CD4-positive, alpha-beta T cell treated with Interleukin-1 beta for 1 hour (primary cell): ENCODE measurements around the gene UBE2E2.

Source experiments
- DNase-seq, 2 donors: peaks; one replicate each; pipeline ENCODE4 v3.0.0-alpha.2; 2020 to 2022

UBE2E2 gene

DNA sequence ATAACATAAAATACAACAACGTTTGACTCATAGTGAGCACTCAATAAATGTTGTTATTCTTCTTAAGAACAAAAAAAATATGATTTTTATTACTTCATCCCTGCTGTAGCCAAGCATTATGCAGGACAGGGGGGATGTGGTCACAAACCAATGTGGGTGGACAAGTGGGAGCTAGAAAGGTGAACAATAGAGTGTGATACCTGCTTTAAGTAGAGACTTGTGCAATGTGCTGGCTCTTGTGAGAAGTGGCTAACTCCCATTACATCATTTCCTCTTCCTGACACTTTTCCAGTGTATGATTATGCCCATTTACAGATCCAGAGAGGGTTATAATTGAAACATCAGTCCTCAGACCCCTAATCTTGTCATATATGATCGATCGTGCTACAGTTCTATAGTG lies 193.6 kb downstream of the UBE2E2 start:
- DNase-seq: no peak

DNA sequence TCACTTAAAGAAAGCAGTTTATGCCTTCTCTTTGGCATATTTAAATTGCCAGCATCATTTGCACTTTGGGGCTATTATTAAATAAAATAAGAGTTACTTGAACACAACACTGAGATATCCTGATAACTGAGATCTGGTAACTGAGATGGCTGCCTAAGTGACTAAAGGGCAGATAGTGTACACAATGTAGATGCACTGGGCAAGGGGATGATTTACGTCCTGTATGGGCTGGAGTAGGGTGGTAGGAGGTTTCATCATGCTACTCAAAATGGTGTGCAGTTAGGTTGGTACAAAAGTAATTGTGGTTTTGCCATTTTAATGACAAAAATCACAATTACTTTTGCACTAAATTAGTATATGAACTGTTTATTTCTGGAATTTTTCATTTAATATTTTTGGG lies 196.1 kb downstream of the UBE2E2 start:
- no peak for DNase-seq

GRCh38 chr3:23402728-23403492 lies 199.8 kb downstream of the UBE2E2 start:
- no peak for DNase-seq

- DNase-seq: no peak
Observed at GRCh38 chr3:23404246-23404645, 201.1 kb downstream of the UBE2E2 start.

DNA sequence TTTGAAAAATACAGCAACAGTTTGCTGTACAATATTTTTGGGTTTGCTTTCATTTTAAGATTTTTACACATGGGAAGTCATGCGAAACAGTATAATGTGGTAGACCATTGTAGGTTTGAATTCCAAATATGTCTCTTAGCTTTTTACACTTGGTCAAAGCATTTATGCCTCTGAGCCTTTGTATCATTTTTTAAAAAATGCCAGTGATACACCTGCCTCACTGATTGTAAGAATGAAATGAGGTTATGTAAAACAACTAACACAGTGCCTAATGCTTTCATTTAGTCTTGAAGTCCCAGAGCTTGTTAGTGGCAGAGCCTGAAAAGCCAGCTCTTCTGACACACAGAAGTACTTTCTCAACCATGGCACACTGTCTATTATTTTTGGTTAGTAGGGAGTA lies 202.0 kb downstream of the UBE2E2 start:
- DNase-seq: no peak

GRCh38 chr3:23406601-23407000 lies 203.5 kb downstream of the UBE2E2 start:
- no peak for DNase-seq

DNA sequence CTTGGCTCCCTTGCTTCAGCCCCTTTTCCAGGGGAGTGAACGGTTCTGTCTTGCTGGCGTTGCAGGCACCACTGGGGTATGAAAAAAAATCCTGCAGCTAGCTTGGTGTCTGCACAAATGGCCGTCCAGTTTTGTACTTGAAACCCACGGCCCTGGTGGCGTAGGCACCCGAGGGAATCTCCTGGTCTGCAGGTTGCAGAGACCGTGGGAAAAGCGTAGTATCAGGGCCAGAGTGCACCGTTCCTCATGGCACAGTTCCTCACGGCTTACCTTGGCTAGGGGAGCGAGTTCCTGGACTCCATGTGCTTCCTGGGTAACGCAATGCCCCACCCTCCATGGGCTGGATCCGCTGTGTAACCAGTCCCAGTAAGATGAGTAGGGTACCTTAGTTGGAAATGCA lies 214.9 kb downstream of the UBE2E2 start:
- DNase-seq: no peak

- DNase-seq: no peak
Observed at GRCh38 chr3:23421811-23422516, 218.8 kb downstream of the UBE2E2 start.

- no peak for DNase-seq
Observed at GRCh38 chr3:23422517-23422851, 219.4 kb downstream of the UBE2E2 start.

- no peak for DNase-seq
Observed at GRCh38 chr3:23425410-23425809, 222.3 kb downstream of the UBE2E2 start.

DNA sequence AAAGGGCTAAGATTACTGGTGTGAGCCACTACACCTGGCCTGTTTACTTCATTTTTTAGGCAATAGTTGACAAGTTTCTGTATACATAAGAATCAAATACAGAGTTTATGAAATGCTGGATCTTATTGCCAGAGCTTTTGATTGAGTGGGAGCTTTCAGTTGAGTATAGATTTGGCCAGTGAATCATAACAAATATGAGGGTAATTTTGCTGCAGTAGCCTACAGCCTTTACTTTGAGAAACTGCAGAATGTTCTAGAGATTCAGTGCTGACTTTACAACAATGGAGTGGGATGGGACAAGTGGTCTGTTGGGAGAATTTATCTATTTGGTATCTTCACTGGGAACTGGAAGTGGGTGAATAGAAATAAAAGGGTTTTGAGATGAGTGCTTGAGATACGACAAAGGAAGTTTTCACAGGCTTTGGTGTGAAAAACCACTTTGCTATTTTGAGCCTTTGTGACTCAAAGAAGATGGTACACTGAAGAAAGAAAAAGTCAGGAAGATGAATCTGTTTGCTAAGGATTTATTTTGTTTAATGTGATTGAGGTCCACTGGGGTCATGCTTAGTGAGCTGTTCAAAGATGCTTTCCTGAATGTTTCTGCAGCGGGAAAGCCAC lies 227.8 kb downstream of the UBE2E2 start:
- no peak for DNase-seq

- DNase-seq: no peak
Observed at GRCh38 chr3:23431764-23432163, 228.6 kb downstream of the UBE2E2 start.

- DNase-seq: no peak
Observed at GRCh38 chr3:23435318-23435717, 232.2 kb downstream of the UBE2E2 start.

DNA sequence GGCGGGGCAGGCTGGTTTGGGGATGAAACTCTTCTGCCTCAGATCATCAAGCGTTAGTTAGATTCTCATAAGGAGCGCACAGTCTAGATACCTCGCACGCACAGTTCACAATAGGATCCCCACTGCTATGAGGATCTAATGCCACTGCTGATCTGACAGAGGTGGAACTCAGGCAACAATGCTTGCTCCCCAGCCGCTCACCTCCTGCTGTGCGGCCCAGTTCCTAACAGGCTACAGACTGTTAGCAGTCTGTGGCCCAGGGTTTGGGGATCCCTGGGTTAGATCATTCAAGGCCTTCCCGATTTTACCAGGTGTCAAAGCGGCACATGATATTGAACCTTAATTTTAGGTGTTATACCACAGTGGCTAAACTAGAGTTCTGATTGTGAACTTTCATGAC lies 232.8 kb downstream of the UBE2E2 start:
- no peak for DNase-seq

DNA sequence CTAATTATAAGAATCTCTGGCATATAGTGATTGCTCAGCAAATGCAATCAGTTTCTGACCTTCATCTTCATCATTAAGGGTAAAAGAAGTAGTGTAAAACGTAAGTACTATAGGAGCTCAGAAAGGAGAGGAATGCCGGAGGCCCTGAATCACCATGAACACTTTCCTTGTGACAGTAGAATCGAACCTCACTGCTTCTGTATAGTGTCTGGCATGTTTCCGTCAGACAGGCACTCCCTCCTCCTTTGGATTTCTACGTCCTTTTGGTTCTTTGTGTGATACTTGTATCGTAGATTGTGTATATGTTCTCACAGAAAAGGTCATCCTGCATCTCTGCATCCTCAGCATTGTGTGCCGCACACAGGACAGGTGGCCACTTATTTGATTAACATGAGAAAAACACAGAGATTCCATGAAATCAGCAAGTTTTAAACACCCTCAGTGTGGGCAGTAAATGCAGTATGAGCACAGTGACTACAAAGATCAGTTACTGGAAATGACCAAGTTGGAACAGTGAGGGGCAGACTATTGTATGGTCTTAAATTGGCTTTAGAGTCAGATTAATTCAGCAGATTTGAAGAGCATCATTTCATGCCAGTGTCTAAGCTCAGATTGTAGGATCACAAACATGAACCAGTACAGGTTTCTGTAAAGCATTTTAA lies 234.5 kb downstream of the UBE2E2 start:
- DNase-seq: no peak

GRCh38 chr3:23438657-23439056 lies 235.5 kb downstream of the UBE2E2 start:
- no peak for DNase-seq

DNA sequence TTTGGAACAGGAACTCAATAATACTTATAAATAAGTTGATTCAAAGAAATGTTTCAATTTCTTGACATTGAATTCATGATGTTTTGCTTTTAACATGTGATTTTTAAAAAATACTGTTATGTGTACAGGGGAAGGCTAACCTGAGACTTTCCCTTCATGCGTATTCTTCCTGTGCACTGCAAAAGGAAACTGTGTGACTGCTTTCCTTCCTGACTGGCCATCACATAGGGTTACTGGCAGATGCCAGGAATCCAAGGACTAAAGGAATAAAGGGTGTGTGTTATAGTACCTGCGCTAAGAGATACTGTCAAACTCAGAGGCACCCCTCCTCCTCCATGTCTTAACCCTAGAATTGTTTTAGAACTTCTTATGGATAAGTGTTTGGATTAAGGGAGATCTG lies 236.0 kb downstream of the UBE2E2 start:
- no peak for DNase-seq

DNA sequence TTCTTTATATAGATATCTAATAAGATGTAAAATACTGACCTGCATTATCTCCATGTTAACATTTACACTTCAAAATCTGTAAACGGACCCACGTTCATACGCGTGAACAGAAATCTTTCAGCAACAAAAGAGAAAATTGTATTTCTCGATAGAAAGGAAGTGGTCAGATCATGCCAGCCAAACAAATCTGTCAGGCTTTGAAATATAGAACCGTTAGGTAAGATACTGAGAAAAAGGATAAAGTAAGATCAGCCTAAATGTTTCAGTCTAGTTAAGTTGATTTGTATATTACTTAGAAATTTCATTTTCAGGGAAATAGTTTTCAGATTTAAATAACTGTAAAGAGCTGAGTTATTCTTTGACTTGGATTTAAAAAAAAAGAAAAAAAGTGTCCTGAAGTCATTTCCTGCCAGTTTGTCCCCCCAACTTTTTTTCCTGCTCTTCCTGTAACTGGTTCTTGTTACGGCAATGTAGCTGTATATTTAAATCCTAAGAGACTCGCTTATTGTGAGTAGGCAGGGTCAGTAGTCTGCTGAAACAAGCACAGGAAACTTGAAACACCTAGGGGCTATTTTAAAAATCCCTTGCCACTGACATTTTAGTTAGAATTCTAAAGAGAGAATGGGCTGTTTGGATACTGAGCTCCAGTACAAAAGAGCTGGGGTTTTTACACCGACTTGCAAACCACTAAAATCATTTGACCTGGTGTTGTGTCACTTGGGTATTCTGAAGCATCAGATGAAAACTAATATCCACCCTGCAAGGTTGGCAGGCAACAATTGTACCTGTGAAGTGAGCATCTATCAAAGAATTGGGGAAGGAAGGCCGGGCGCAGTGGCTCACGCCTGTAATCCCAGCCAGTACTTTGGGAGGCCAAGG lies 237.5 kb downstream of the UBE2E2 start:
- no peak for DNase-seq

DNA sequence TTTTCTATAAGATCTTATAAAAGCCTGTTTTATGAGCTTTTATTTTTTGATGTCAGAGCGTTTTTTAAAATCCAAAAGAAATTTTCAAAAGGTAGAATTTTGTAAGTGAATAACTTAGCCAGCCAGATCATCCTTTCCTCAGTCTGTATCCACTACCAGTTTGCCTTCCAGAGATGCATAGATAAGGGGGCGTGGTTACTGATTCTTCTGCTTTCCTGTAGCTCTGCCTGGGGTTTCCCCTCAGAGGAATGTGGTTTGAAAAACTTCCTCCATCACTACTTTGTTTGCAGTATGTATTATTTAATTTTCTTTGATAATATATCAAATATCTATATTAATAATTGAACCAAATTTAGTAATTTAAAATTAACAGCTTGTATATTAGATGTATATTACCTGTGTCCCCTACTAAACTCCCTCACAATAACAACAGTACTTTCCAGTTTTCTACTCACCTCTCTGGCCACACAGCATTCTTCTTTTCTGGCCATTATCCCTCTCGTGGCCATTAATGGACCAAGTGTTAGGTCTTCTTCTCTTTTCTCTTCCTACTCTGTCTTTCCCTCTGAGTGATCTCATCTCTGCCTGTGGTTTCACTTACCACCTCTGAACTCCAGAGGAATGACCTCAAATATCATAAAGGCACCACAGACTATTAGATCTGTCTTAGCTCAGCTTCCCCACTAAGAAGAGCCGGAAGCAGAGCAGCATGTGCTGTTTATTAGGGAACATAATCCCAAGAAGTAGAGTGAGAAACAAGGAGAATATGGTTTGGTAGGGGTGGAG lies 239.7 kb downstream of the UBE2E2 start:
- peak; percentile 19 to 30 for DNase-seq

DNA sequence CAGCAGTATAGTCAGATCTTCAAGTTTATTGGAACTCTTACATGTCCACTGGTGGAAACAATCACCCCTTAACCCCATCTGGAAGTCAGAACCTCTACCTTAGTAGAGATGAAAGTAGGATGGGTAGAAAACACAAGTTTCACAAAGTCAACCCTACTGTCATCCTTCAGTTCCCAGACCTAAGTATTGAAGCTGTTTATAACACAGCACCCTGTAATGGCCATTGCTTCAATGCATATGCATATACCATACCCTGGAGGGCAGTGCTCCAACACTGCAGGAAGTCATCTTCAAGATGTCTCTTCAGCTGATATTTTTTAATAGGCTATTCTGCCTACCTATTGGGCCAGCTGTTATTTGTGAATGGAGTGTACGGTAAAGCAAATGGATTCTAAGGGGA lies 241.3 kb downstream of the UBE2E2 start:
- DNase-seq: no peak

DNA sequence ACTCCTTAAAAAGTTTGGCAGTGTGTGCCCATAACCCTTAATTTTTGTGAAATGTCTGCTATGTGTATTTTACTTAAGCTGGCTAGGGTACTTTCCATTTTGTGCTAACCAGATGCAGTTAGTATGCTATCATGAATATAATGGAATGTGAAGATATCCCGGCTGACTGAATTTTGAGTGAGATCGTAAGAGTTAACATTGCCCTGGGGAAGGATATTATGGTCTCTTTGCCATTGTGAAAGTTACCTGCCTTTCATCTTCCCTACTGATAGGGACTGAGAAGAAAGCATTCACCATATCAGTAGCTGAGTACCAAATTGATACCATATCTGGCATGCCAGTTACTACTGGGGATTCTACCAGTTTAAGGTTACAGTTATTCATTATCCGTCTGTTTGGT lies 243.2 kb downstream of the UBE2E2 start:
- DNase-seq: no peak

GRCh38 chr3:23448998-23449537 lies 245.9 kb downstream of the UBE2E2 start:
- no peak for DNase-seq
